ENCODE data around the gene RPL22L1. TPM values are rescaled to one million over a fixed set of nuclear protein-coding genes. Genes with fewer than 3 reads are reported as not detected.
"Not testable (repeated sequence)": the region's sequence is repeated elsewhere in the genome, so short reads cannot be mapped to it uniquely, and the experiment has no call there.

RPL22L1 gene
- total and polyA plus RNA-seq, 2 experiments from 2014 or later: 63.1 to 168 TPM

- Histone ChIP-seq H3K79me2 (no peaks in the 10 kb centered on the region), H3K9me2 (replicated peaks; ENCODE audit: insufficient read depth) (no peaks in the 10 kb centered on the region), H3K9me3 (ENCODE audit: low read depth) (no peaks in the 10 kb centered on the region), H3K36me3 (replicated peaks; ENCODE audit: insufficient read depth, low read depth) (no peaks in the 10 kb centered on the region), H2AFZ (no peak overlapping the region), H4K20me1 (ENCODE audit: insufficient read depth, poor library complexity, severe bottlenecking) (no peaks in the 10 kb centered on the region), H3K4me1 (ENCODE audit: insufficient read depth) (no peaks in the 10 kb centered on the region), H3K27ac (no peak overlapping the region), H3K27me3 (no peaks in the 10 kb centered on the region), H3K4me3 (no peak overlapping the region), H3K4me2 (no peak overlapping the region)
- DNase-seq (ENCODE audit: low spot score): no peak
- TF ChIP-seq EZH2phosphoT487 (IDR thresholded peaks at IDR 0.05; ENCODE audit: low read depth, severe bottlenecking, unreplicated experiment): no peak
- WGBS (ENCODE audit: low lambda C conversion rate, missing lambda C conversion rate): 74% methylated on average over 1 of the region's 1 CpG
Observed at GRCh38 chr3:170896781-170897180, 26.8 kb upstream of the RPL22L1 start.

GRCh38 chr3:170896333-170896732, 26.3 kb upstream of the RPL22L1 start:
- H3K9me2 ChIP-seq (replicated peaks; ENCODE audit: insufficient read depth); H4K20me1 ChIP-seq (ENCODE audit: insufficient read depth, poor library complexity, severe bottlenecking); H3K4me3 ChIP-seq; H3K36me3 ChIP-seq (replicated peaks; ENCODE audit: insufficient read depth, low read depth); H3K27me3 ChIP-seq; H3K4me2 ChIP-seq; DNase-seq (ENCODE audit: low spot score); H3K27ac ChIP-seq; H2AFZ ChIP-seq; H3K79me2 ChIP-seq; H3K4me1 ChIP-seq (ENCODE audit: insufficient read depth); H3K9me3 ChIP-seq (ENCODE audit: low read depth): not testable (repeated sequence)
- WGBS (ENCODE audit: low lambda C conversion rate, missing lambda C conversion rate): 96% methylated on average over 6 of the region's 6 CpGs

GRCh38 chr3:170893895-170894294, 23.9 kb upstream of the RPL22L1 start:
- no peak for DNase-seq (ENCODE audit: low spot score)
- Histone ChIP-seq H4K20me1 (ENCODE audit: insufficient read depth, poor library complexity, severe bottlenecking) (no peaks in the 10 kb centered on the region), H3K27ac (no peak overlapping the region), H3K9me2 (replicated peaks; ENCODE audit: insufficient read depth) (no peaks in the 10 kb centered on the region), H3K4me1 (ENCODE audit: insufficient read depth) (no peaks in the 10 kb centered on the region), H3K36me3 (replicated peaks; ENCODE audit: insufficient read depth, low read depth) (no peaks in the 10 kb centered on the region), H3K79me2 (no peaks in the 10 kb centered on the region), H3K9me3 (ENCODE audit: low read depth) (no peaks in the 10 kb centered on the region), H3K4me2 (no peak overlapping the region), H3K4me3 (no peak overlapping the region), H2AFZ (no peak overlapping the region), H3K27me3 (no peaks in the 10 kb centered on the region)
- TF ChIP-seq EZH2phosphoT487 (IDR thresholded peaks at IDR 0.05; ENCODE audit: low read depth, severe bottlenecking, unreplicated experiment) (no peak), CTCF (IDR thresholded peaks at IDR 0.05; ENCODE audit: poor library complexity) (no peak), EZH2 (IDR thresholded peaks at IDR 0.05; ENCODE audit: borderline replicate concordance) (no peak)
- 100% methylated on average over 8 of the region's 8 CpGs for WGBS (ENCODE audit: low lambda C conversion rate, missing lambda C conversion rate)

GRCh38 chr3:170889630-170890029, 19.6 kb upstream of the RPL22L1 start:
- no peak overlapping the region for H3K4me2 ChIP-seq
- H3K79me2 ChIP-seq: no peaks in the 10 kb centered on the region
- H3K9me2 ChIP-seq (replicated peaks; ENCODE audit: insufficient read depth): no peaks in the 10 kb centered on the region
- H4K20me1 ChIP-seq (ENCODE audit: insufficient read depth, poor library complexity, severe bottlenecking): no peaks in the 10 kb centered on the region
- H3K36me3 ChIP-seq (replicated peaks; ENCODE audit: insufficient read depth, low read depth): no peaks in the 10 kb centered on the region
- H3K4me3 ChIP-seq: no peak overlapping the region
- TF ChIP-seq EZH2 (IDR thresholded peaks at IDR 0.05; ENCODE audit: borderline replicate concordance) (no peak), EZH2phosphoT487 (IDR thresholded peaks at IDR 0.05; ENCODE audit: low read depth, severe bottlenecking, unreplicated experiment) (no peak), CTCF (IDR thresholded peaks at IDR 0.05; ENCODE audit: poor library complexity) (no peak)
- no peaks in the 10 kb centered on the region for H3K27me3 ChIP-seq
- DNase-seq (ENCODE audit: low spot score): no peak
- no peak overlapping the region for H2AFZ ChIP-seq
- H3K4me1 ChIP-seq (ENCODE audit: insufficient read depth): no peaks in the 10 kb centered on the region
- H3K9me3 ChIP-seq (ENCODE audit: low read depth): no peaks in the 10 kb centered on the region
- WGBS (ENCODE audit: low lambda C conversion rate, missing lambda C conversion rate): 80% methylated on average over 1 of the region's 1 CpG
- no peak overlapping the region for H3K27ac ChIP-seq

- Histone ChIP-seq H3K27ac (no peak overlapping the region), H3K36me3 (replicated peaks; ENCODE audit: insufficient read depth, low read depth) (no peaks in the 10 kb centered on the region), H4K20me1 (ENCODE audit: insufficient read depth, poor library complexity, severe bottlenecking) (no peaks in the 10 kb centered on the region), H3K79me2 (no peaks in the 10 kb centered on the region), H3K9me2 (replicated peaks; ENCODE audit: insufficient read depth) (no peaks in the 10 kb centered on the region), H3K4me2 (no peak overlapping the region), H3K27me3 (no peaks in the 10 kb centered on the region), H3K4me3 (no peak overlapping the region), H3K9me3 (ENCODE audit: low read depth) (no peaks in the 10 kb centered on the region), H2AFZ (no peak overlapping the region), H3K4me1 (ENCODE audit: insufficient read depth) (no peaks in the 10 kb centered on the region)
- no peak for DNase-seq (ENCODE audit: low spot score)
- no peak for TF ChIP-seq CTCF (IDR thresholded peaks at IDR 0.05; ENCODE audit: poor library complexity)
- no peak for TF ChIP-seq EZH2phosphoT487 (IDR thresholded peaks at IDR 0.05; ENCODE audit: low read depth, severe bottlenecking, unreplicated experiment)
- no peak for TF ChIP-seq EZH2 (IDR thresholded peaks at IDR 0.05; ENCODE audit: borderline replicate concordance)
Observed at GRCh38 chr3:170889132-170889531, 19.1 kb upstream of the RPL22L1 start.

GRCh38 chr3:170884109-170884930, 14.3 kb upstream of the RPL22L1 start:
- not testable (repeated sequence) for H3K79me2 ChIP-seq; H3K4me1 ChIP-seq (ENCODE audit: insufficient read depth); H3K27me3 ChIP-seq; H3K9me2 ChIP-seq (replicated peaks; ENCODE audit: insufficient read depth); H2AFZ ChIP-seq; H3K27ac ChIP-seq; H3K4me2 ChIP-seq; DNase-seq (ENCODE audit: low spot score); H3K36me3 ChIP-seq (replicated peaks; ENCODE audit: insufficient read depth, low read depth); H3K4me3 ChIP-seq; H3K9me3 ChIP-seq (ENCODE audit: low read depth); H4K20me1 ChIP-seq (ENCODE audit: insufficient read depth, poor library complexity, severe bottlenecking)
- 79% methylated on average over 22 of the region's 24 CpGs for WGBS (ENCODE audit: low lambda C conversion rate, missing lambda C conversion rate)
